Mesothelial cell of epicardium (in vitro differentiated cells): Measurements from ENCODE around the gene HOXB1. TPM values are rescaled to one million over a fixed set of nuclear protein-coding genes. Genes with fewer than 3 reads are reported as not detected.

Experiments used
- DNase-seq, 2 experiments: peaks; one replicate each; pipeline ENCODE4 v3.0.0; 2021; ENCODE audit warnings: low spot score in 2 of 2; ENCODE audit not compliant: unreplicated experiment in 2 of 2
- H3K27ac Mint-ChIP-seq: 2 replicates; pipeline ENCODE4 v1.8.0; 2021; ENCODE audit warnings: mixed read lengths
- H3K27me3 Mint-ChIP-seq: 2 replicates; pipeline ENCODE4 v1.8.0; 2021; ENCODE audit warnings: low read depth, mixed read lengths
- H3K36me3 Mint-ChIP-seq: 2 replicates; pipeline ENCODE4 v1.8.0; 2021; ENCODE audit warnings: mixed read lengths
- H3K4me1 Mint-ChIP-seq: 2 replicates; pipeline ENCODE4 v1.8.0; 2021; ENCODE audit warnings: mixed read lengths
- H3K4me3 Mint-ChIP-seq: 2 replicates; pipeline ENCODE4 v1.8.0; 2021; ENCODE audit warnings: mild to moderate bottlenecking, moderate library complexity, mixed read lengths
- H3K9me3 Mint-ChIP-seq: 2 replicates; pipeline ENCODE4 v1.8.0; 2021; ENCODE audit warnings: mixed read lengths
- CTCF ChIP-seq: fragments of 200-600 bp; sonication (generic); IDR thresholded peaks from one replicate; pipeline ENCODE4 v1.5.0; 2021; ENCODE audit warnings: antibody characterized with exemption; ENCODE audit not compliant: unreplicated experiment
- total RNA-seq: library from RNA; stranded (reverse); gene quantifications from 3 replicates; pipeline ENCODE4 v1.2.1, GENCODE V29; 2021

HOXB1 gene
- total RNA-seq, 1 donor from 2014 or later, result 0.25 TPM

GRCh38 chr17:48499735-48500434, 30.9 kb downstream of the HOXB1 start:
- Mint-ChIP-seq H3K27me3 (no peaks in the 10 kb centered on the region), H3K4me1 (peaks cover 88% of the 10 kb centered on the region), H3K9me3 (no peaks in the 10 kb centered on the region), H3K27ac (peak overlapping the region; percentile 89), H3K4me3 (no peak overlapping the region), H3K36me3 (no peaks in the 10 kb centered on the region)
- no peak for TF ChIP-seq CTCF
- no peak for DNase-seq

GRCh38 chr17:48499248-48499647, 31.6 kb downstream of the HOXB1 start:
- H3K27me3 Mint-ChIP-seq, result no peaks in the 10 kb centered on the region
- H3K27ac Mint-ChIP-seq, result peak overlapping the region; percentile 39
- no peak for TF ChIP-seq CTCF
- no peaks in the 10 kb centered on the region for H3K36me3 Mint-ChIP-seq
- DNase-seq, result no peak
- H3K9me3 Mint-ChIP-seq, result no peaks in the 10 kb centered on the region
- no peak overlapping the region for H3K4me3 Mint-ChIP-seq
- peaks cover 87% of the 10 kb centered on the region for H3K4me1 Mint-ChIP-seq

- H3K27ac Mint-ChIP-seq, result peak overlapping the region; percentile 93
- H3K9me3 Mint-ChIP-seq, result no peaks in the 10 kb centered on the region
- no peak for DNase-seq
- peaks cover 83% of the 10 kb centered on the region for H3K4me1 Mint-ChIP-seq
- H3K27me3 Mint-ChIP-seq, result no peaks in the 10 kb centered on the region
- H3K36me3 Mint-ChIP-seq, result no peaks in the 10 kb centered on the region
- TF ChIP-seq CTCF, result no peak
- H3K4me3 Mint-ChIP-seq, result no peak overlapping the region
These were observed 32.5 kb downstream of the HOXB1 start for GRCh38 chr17:48498164-48498850.

- Mint-ChIP-seq H3K27ac (peak overlapping the region; percentile 93), H3K4me1 (peaks cover 82% of the 10 kb centered on the region), H3K36me3 (no peaks in the 10 kb centered on the region), H3K4me3 (no peak overlapping the region), H3K9me3 (no peaks in the 10 kb centered on the region), H3K27me3 (no peaks in the 10 kb centered on the region)
- DNase-seq, result no peak
- TF ChIP-seq CTCF, result no peak
These were observed 33.7 kb downstream of the HOXB1 start for GRCh38 chr17:48497103-48497502.

GRCh38 chr17:48494335-48494734, 36.5 kb downstream of the HOXB1 start:
- H3K27ac Mint-ChIP-seq, result no peak overlapping the region
- no peak for DNase-seq
- peaks cover 73% of the 10 kb centered on the region for H3K4me1 Mint-ChIP-seq
- no peaks in the 10 kb centered on the region for H3K27me3 Mint-ChIP-seq
- peak overlapping the region; percentile 9 for H3K4me3 Mint-ChIP-seq
- H3K36me3 Mint-ChIP-seq, result no peaks in the 10 kb centered on the region
- TF ChIP-seq CTCF, result no peak
- no peaks in the 10 kb centered on the region for H3K9me3 Mint-ChIP-seq
